CD4-positive, alpha-beta T cell treated with Interleukin-12 subunit alpha and Interleukin-12 subunit beta, for 1 hour (primary cell): ENCODE results near the gene MYO16.
"Not testable (repeated sequence)": the region's sequence is repeated elsewhere in the genome, so short reads cannot be mapped to it uniquely, and the experiment has no call there.

Experiments used
- DNase-seq: peaks from one replicate; pipeline ENCODE4 v3.0.0-alpha.2; 2020

MYO16 gene

DNA sequence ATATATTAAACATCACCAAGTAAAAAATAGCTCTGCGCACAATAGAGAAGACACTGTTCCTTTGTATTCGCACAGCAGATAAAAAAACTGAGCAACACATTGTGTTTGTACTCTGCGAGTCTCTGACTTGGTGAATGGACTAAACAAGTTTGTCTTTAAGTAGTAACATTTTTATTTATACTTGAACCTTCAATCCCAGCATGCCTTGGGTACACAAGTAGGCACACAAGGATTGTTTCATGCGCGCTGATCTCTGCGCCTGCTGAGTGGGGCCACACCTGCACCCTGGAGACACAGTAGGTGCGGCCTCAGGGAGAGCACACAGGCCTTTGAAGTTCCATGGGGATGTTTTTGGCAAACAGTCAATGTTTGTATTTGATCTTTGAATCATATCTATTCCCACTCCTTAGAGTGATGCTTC is 318.9 kb downstream of the MYO16 start:
- no peak for DNase-seq

DNA sequence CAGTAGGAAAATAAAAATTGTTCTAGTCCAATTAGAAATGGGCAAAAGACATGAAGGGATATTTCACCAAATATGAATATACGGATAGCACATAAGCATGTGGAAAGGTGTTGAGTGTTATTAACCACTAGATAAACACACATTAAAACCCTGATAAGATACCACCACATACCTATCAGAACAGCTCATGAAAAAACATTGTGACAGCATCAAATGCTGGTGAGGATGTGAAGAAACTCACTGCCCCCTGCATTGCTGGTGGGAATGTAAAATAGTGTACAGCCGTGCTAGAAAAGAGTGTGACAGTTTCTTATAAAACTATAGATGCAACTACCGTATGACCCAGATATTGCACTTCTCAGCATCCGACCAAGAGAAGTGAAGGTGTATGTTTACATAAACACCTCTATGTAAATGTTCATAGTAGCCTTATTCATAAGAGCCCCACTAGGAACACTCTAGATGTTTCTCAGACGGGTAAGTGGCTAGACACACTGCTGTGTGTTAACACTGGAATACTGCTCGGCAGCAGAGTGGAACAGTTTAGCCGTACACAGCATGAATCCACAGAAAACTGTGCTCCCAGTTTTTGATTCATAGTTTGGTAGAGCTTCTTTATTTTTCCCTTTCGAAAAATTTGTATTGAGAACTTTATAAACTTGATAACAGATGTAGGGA is 321.1 kb downstream of the MYO16 start:
- no peak for DNase-seq

DNA sequence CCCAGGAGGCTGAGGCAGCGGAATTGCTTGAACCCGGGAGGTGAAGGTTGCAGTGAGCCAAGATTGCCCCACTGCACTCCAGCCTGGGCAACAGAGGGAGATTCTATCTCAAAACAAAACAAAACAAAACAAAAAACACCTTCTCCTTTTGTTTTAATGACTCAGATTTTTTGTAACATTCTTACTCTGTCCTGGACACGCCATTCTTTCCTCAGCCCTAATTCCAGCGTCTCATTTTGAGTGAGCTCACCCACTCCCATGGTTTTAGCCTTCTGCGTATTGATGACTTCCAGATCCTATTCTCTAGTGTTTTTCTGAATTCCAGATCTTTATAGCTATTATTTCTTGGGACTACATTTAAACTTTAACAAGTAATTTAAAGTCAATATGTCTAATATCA is 326.3 kb downstream of the MYO16 start:
- DNase-seq = no peak

DNA sequence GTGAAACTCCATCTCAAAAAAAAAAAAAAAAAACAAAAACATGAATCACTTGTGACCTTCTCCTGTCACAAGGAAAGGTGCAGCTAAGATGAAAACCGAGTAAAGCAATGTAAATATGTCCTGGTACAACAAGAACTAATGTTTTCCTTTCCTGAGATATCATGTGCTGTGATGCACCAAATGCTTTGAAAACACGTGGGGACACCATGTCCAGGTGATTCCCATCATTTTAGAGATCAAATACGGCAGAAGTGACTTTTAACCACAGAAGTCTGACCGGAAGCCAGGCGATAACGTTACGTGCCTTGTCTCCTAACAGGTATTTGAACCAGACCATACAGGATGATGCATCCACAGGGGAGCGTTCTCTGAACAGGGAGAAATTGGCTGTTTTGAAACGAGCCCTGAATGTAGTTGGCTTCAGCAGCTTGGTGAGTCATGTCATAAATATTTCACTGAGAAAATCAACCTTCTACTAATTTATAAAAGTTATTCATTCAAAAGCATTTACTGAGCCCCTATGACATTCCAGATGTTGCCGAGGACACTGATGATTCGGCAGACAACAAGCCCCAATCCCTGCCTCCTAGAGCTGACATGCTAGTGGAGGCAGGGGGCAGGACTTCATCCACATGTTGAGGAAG is 328.1 kb downstream of the MYO16 start:
- DNase-seq = no peak

DNA sequence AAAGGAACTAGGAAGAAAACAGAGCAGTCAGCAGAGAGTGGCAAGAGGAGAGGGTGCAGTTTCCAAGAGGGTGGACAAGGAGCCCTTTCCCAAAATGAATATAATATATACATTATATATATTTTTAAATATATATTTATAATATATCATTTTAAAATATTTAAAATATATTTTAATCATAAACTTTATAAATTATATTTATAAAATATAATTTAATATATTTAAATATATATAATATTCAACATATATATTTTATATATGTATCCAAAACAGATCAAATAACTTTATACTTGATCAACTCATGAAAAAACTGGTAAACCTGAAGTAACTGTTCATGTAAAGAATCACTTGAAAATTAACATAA is 328.6 kb downstream of the MYO16 start:
- no peak for DNase-seq

DNA sequence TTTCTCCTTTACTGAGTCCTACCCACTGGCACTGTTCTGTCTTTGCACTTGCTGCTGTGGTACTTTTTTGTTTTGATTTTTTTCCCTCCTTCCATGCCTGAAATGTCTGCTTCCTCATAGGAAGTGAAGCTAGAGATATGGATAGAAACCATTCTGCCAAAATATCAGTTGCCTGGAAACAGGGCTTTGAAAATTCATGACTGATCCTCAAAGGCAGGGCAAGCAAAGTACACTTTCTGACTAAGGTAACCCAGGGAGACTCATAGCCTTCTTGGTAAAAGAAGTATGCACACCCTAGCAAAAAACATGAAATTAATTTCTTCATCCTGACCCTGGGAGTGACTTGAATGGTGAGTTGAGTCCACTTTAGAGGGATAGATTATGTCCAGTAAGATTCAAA is 329.8 kb downstream of the MYO16 start:
- DNase-seq = no peak

DNA sequence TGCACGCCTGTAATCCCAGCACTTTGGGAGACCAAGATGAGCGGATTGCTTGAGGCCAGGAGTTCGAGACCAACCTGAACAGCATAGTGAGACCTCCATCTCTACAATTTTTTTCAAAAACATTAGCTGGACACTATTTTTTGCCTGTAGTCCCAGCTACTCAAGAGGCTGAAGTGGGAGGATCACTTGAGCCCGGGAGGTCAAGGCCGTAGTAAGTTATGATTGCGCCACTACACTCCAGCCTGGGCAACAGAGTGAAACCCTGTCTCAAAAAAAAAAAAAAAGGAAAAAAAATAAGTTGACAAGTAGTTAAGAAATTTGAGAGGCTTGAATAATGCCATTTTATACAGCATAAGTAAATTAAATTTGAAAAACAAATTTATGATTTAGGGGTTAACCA is 330.6 kb downstream of the MYO16 start:
- DNase-seq = no peak

DNA sequence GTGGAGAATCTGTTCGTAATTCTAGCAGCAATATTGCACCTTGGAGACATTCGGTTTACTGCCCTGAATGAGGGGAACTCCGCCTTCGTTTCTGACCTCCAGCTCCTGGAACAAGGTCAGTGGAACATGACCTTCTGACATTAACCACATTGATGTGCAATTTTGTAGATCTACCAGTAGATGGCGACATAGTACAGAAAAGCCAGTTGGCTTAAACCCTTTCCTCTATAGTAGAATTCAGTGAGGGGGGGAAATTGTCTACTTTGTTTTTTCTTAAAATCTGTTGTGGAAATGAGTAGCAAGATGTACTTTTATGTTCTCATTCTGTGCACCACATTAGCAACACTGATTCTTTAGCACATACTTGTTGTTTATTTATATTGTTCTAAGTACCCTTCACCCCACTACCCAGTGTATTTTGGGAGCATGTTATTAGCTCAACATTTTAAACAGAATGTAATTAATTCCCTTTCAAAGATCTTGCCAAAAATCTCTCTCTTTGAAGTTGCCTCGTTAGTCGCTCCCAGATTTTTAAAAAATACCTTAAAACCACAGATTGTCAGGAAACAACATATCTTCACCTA is 332.2 kb downstream of the MYO16 start:
- peak; percentile 58 for DNase-seq

DNA sequence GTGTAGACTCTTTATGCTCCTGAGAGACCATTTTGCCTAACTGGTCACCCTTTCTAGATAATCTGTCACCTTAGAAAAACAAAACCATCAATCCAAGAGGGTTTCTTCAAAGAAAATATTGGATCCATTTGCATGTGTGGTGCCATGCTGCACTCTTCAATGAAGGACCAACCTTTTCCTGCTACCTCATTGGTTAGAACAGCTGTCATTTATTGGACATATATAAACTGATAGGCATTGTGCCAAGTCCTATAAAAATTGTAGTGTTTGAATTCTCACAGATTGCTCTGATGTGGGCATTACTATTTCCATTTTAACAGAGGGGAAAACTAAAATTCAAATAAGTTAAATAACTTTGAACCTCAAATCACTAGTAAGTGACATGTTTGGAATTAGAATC is 333.2 kb downstream of the MYO16 start:
- no peak for DNase-seq

DNA sequence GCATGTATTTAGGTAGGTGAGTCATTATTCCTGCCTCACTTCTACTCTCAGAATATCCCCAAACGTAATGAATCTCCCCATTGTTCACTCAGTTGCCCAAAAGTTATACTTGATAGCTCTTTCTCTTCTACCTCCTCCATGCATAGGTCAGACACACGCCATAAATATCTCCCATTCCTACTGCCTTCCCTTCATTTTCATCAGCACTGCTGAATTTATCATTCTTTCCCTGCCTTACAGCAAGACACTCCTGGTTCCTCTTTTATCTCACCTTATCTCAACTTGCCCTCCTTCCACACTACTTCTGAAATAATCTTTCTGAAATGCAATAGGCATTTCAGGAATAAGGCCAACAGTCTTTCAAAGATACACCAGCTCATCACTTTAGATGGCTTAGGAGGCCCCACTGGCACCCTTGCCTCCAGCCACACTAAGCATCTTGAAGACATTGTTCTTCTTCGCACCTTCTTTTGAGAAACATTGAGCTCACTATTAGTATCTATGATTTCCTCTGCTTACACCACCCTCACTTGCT is 333.9 kb downstream of the MYO16 start:
- no peak for DNase-seq

DNA sequence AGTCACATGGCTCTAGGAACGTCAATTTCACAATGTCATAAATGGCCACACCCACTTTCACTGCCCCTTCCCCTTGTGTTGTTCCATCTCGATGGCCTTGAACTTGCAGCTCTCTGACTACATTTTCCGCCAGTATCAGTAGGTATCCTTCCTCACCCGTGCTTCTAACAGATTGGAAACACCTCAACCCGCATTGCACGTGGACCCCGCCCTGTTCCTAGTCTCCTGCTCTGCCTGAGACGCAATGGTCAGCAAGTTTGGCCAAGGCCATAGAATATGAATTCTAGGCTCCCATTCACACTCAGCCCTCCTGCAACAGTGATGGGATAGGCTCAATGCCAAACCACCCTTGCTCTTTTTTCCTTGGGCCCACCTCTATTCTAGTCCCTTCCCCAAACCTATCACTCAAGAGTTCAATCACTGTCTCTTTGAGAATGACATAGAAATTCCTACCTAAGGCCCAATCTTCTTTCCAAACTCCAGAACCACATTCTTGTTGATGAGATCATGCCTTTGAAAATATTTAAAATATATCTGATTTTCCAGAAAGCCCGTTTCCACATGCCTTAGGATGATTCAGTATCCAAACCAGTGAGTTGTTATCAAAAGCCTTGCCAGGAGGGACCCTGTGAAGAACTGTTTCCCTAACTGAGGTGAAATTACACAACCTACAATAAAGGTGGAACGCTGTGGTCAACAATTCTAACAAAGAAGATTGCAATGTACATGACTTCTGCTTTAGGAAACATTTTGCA is 334.6 kb downstream of the MYO16 start:
- DNase-seq = no peak

DNA sequence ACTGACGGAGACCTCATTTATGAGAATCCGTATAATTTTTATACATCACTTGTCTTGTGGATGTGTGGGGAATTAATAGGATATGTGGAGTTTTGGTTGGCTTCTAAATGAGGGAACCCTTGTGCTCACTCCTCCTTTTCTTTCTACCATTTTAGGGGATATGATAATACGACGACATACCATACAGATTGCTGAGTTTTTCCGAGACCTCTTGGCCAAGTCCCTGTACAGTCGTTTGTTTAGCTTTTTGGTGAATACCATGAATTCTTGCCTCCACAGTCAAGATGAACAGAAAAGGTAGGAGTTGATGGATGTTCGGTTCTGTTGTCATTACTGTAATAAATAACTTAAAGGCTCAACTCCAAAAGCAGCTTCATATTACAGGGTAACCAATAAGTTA is 335.2 kb downstream of the MYO16 start:
- no peak for DNase-seq

DNA sequence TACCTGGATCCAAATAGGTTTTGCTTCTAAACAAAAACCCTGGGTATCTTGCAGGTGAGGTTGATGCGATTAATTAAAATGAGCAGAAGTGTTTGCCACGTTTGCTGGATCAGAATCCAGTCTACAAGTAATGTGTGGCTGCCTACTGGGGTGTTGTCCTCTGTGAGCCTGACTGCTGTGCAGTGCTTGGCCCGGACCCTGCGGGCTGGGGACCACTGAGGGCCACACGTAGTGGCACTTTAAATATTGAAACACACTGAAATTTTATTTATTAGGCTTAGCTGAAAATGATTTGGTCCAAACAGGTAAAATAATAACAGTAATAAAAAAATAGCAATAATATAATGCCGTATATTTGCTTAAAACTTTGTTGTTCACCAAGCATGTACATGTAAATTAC is 338.0 kb downstream of the MYO16 start:
- no peak for DNase-seq

DNA sequence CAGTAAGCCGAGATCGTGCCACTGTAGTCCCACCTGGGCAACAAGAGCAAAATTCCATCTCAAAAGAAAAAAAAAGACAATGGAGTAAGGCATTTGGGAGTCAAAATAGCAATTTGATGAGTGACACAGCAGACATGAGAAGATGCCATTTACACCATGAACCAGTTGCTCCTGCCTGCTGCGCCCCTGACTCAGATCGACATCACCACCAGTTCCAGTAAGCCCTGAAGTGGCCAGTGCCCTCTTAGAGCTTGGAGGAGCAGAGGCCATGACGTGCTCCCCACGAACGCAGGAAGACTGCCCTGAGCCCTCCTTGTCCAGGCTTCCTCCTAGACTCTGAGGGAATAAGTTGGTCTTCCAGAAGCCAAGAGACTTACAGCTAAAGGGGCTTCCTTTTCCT is 339.2 kb downstream of the MYO16 start:
- no peak for DNase-seq

DNA sequence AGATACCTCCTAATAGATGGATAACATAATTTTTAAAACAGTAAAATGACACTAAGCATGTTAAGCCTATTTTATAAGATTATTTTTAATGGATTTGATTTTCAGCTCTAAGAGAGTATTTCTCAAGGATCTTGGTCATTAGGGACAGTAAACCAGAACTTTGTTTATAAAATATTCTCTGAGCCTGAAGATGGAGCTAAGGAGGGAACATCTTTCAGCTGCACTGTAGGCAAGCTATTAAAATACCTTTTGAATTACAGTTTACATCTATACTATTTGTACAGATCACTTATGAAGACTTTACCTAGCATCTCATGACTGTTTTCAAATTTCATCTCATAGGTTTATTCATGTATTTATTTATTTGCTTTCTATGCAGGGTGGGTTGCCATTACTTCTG is 345.3 kb downstream of the MYO16 start:
- no peak for DNase-seq

DNA sequence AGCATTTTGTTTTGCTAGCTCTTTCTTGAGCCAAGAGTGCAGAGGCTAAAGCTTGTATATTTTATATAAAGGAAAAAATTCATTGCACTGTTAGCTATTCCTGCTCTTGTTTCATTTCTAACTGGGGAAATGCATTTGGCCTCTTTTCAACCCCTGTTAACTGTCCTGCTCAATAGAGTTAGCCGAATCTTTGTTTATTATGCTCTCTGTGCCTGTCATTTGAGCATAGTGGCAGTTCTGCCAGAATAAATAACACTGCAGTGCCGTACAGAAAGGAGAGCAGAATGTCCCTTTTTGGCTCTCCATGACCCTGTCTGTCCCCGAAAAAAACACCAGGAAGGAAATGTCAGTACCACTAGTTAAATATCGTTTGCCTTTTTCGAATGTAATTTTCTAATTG is 350.8 kb downstream of the MYO16 start:
- no peak for DNase-seq

DNA sequence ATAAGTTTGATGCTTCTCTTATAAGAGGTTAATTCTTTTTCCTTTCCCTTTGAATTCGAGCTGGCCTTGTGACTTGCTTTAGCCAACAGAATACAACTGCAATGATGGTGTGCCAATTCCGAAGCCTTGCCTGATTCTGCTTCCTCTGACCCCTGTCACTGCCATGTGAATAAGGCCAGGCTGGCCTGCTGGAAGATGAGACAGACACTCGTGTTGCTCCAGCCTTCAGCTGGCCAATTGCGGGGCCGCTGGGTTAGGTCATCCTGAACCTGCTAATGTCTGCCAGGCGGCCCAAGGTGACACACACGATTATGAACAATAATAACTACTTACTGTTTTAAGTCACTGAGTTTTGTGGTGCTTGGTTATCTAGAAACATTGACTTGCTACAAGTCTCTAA is 352.0 kb downstream of the MYO16 start:
- DNase-seq = no peak

DNA sequence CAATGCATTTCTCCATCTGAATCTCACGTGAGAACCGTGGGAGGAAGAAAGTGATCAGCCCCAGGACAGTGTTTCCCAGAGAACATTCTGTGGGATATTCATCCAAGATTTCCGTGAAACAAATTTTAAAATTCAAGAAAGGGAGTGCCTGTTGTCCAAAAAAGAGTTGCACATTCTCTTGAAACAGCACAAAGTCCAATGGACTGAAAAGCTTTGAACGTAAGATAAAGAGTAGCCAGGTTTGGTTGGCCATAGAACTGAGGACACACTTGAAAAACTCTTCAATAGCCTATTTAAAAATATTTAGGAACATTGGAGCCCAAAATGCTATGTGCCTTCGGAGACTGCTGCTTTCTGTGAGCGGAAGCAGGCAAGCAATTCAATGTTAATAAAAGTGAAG is 353.9 kb downstream of the MYO16 start:
- DNase-seq = no peak

DNA sequence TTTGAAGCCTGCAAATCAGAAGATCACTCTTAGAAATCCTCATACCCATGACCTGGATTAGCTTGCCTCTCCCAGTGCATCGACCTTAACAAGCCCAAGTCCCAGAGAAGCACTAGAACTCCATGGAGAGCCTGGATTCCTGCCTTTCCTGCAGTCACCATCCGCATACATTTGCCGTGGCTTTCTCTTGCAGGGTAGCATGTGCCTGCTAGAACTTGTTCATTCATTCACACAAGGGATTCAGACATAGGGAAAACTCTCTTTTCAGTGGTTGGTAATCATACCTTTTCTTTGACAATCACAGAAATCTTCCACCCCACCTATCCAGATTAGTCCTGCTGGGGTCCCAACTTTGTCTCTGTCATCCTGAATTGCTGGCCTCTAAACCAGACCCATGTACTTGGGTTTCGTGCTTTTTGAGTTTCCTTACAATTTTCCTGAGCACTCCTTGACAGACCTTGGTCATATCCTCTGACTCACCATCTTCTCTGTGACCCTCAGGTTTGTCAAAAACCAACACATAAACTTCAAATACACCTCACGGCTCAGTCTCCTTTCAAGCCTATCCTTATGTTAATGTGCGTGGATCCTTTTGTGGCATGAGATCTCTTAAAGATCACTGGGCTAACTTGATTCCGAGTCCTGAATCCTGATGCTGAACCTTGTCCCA is 355.0 kb downstream of the MYO16 start:
- DNase-seq = no peak

DNA sequence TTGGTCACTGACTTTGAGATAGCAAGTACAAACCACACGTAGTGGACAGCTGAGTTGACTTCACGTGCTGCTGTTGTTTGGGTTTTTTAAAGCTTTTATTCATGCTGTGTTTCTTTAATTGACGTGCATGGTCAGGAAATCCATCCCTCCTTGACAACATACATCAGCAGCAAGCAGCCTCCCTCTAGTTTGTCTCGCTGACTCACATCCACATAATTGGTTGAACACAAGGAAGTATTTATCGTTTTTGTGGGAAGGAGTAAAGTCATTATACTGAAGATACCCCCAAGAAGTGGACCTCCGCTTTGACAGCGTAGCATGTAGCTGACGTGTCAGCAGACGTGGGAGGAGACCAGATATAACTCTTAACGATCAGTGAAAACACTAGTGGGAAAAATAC is 355.8 kb downstream of the MYO16 start:
- DNase-seq = no peak

DNA sequence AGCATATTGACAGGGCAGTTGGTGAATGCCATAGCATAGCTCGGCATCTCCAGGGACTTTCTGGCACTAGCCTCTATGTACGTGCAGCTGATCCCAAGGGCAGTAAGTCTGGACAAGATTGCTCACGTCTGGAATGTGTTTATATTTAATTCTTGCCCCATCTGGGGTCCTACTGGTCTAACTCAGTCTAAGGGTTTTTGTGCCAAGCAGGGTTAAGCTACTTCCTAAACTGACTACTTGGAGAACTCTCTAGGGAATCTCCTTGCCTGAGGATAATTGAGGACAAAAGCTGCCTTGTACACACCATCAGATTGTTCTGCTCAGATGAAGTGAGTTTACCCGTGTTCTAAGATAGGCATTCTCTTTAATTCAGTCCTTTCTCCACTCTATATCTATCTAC is 358.1 kb downstream of the MYO16 start:
- DNase-seq = no peak

DNA sequence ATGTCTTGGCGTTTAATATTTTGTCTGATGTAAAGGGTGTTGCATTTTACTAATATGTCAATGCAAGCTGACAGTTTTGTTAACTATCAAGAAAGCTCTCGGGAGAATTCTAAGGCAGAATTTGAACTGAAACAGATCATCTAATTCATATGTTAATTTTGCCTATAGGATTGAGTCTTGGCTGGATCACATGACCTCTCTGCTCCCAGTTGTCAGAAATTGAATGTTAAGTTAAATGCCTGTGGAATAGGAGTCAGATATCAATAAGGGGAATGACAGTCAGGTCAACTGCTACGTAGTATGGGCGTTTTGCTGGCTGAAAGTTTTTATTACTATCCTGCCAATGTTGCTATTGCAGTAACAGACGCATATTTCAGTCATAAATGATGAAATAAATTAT is 358.5 kb downstream of the MYO16 start:
- no peak for DNase-seq

DNA sequence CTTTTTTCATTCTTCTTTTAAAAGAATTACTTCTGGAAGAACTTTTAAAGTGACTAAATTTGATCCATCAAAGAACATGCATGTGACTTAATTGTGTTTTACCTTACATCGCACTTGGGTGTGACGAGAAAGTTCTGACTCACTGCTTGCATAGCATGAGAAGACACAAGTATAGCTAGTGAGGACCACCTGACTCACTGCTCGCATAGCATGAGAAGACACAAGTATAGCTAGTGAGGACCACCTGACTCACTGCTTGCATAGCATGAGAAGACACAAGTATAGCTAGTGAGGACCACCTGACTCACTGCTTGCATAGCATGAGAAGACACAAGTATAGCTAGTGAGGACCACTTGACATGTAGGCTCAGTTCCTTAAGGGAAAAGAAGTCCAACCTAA is 362.0 kb downstream of the MYO16 start:
- DNase-seq = not testable (repeated sequence)
